HCEC 1CT (cell line): ENCODE data around the gene TNFRSF11A.

Source experiments
- DNase-seq: peaks from one replicate; pipeline ENCODE4 v3.0.0-alpha.2; 2017

The TNFRSF11A gene

GRCh38 chr18:62325806-62326645, 916 bp downstream of the TNFRSF11A start:
- no peak for DNase-seq

DNA sequence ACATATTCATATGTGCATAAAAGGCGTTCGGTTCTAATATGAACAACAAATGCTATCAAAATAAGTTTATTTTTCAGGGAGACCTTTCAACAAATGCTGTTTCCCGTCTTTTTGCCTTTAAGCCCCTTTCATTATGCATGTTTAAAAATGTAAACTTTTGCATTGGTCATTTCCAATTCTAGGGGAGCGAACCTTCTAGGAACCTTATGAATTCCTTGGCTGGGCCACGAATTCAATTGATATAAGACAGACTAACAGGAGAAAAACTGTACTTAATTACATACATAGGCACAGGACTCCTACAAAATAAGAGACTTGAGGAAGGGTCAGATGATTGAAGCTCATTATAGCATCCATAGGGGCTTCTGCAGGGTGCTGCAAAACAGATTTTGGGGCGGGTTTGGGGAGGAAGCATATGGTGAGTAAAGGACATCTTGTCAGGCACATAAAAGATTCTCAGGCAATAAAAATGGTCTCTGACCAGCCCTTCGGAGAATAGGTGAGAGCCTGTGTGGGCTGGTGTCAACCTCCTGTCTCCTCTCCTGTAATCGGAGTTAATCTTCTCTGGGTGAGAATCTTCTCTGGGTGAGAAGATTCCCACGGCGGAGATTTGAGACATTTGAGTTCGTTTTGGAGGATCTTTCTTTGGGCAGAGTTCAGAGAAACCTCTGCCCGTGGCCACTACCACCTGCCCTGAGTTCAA, 1.7 kb downstream of the TNFRSF11A start:
- no peak for DNase-seq

GRCh38 chr18:62327977-62328376, 2.9 kb downstream of the TNFRSF11A start:
- no peak for DNase-seq

DNA sequence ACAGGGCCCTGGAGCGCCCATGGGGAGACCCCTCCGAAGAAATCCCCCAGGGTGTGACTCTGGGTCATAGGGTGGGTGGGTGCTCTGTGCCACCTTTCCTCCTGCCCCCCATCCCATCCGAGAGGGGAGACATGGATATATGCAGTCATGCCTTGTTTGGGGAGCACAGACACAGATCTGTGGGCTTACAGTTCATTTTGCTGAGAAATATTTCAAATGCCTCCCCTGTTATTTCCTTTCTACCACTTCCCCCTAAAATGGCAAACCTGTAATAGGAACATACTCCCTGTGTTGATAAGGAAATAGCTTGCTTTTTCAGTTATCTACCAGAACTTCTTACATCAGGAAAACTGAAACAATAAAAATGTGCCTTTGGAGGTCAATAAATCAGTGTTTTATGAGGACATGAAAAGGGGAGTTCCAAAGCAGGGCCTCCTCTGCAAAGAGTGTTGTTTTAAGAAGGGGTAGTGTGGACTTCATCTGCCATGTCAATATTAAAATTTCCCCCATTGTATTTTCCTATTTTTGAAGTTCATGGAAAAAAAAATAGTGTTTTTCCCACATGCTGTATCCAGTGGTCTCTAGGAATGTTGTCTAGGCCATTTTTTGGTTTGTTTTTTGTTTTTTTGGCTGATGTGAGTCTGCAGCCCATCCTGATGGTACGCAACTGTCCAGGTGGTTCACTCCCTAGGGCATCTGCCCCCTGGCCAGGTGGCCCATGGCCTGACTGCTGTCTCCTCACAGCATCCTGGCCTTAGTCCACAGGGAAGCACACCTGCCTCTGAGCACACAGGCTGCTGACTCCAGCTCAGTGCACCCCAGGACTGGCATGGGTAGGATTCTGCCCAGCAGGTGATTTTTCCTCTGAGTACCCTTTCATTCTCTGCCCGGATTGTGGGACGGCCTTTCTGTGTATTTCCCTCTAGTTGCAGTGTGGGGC, 3.7 kb downstream of the TNFRSF11A start:
- DNase-seq: no peak

DNA sequence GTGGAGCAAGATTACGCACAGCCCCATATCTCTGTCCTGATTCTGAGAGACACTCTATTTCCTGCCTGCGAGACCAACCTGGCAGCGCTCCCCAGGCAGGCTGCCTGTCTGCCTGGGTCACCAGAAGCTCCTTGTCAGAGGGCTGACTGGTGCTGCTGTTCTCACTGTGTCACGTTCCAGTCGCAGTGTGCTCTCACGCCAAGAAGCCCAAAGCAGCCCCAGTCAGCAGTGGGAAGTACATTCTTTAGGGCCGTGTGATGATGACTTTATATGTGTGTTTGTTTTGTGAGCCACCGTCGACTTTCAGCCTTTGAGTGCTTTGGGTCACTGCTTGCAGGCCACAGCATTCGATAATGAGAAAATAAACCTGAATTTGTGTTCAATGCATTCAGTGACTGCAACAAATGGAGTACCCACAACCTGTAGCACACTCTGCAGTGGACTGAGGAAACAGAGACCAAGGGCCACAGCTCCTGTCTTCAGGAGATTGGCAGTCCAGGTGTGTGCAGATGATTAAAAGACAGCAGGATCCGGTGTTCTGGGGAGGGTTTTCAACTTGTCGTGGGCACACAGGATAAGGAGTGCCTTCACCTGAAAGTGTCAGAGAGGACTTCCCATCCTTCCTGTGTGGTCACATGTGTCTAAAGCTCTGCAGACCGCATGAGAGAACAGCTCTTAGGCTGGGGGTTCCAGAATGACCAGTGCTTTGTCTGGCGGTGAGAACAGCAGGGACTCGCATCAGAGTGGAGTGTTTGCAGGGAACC, 4.8 kb downstream of the TNFRSF11A start:
- DNase-seq: no peak

DNA sequence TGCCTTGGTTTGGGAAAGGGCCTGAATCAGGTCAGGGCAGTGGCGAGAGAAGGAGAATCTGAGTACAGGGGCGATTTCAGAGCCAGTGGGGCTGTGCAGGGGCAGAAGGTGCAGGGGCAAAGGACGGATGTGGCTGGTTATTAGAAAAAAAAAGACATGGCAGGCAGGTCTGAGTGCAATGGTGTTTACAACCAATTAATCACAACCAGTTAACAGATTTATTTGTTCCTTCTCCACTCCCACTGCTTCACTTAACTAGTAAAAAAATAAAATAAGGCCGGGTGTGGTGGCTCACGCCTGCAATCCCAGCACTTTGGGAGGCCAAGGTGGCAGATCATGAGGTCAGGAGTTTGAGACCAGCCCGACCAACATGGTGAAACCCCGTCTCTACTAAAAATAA, 5.5 kb downstream of the TNFRSF11A start:
- no peak for DNase-seq

DNA sequence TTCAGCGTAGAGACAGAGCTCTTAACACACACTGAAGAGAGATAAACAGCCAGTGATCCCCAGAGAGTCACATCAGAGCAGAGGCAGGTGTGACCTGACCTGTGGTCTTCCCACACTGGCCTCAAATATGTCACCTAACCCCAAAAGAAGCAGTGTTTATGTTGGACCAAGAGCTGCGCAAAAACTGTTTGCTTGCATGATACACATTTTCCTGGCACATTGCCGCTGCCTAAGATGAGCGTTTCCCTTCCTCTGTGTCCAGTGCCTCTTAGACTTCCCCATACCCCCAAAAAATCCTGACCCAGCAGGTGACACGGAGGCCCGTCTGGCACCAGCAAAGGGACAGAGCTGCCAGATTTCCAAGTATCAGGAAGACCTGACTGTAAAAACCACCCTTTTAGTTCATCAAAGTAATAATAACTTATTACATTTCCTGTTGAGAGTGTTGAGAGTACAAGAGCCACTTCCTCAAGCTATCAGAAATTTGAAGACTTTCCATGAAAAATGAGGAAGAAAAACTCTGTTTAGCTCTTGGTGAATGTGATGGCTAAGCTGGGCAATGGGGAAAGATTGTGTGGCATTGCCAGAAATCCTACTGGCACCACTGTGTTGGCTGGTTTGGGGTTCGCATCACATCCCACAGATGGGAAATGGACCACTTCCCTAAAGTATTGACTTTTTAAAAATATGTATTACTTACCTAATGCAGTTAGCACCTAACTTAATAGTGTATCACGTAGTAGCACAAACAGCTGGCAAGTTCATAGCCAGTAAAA, 6.7 kb downstream of the TNFRSF11A start:
- no peak for DNase-seq

DNA sequence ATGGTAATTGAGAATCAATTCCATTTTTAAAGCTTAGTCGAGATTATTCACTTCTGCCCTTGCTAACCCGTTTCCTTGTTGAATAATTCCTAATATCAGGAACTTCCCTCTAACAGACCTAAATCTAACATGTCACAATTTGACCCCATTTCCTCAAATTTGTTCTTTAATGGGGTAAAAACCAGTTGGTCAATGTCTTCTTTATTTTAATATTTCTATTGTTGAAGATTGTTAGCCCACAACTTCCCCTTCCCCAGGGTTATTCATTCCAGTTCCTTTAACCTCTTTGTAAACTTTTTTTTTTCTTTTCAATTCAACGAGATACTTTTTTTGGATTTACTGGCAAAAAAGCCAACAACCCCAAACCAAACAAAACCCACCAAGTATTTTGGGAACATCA, 7.3 kb downstream of the TNFRSF11A start:
- DNase-seq: no peak

- no peak for DNase-seq
Observed at GRCh38 chr18:62332964-62333695, 8.0 kb downstream of the TNFRSF11A start.

DNA sequence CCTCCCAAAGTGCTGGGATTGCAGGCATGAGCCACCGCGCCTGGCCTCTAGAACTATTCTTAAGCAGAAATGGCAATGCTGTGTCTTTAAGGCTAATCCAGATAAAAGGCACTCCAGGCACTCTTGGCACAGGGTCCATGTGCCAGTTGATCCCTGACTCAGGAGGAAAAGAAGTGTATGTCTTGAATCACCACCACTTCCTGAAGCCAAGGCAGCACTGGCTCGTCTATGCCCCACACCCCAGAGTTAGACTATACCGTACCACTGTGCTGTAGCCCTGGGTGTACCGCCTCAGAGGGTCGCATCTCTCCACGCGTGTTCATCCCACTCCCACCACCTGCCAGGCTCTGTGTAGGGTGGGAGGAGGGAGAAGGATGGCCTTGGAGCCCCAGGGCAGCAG, 9.0 kb downstream of the TNFRSF11A start:
- DNase-seq: peak; percentile 36

GRCh38 chr18:62335494-62335893, 10.4 kb downstream of the TNFRSF11A start:
- no peak for DNase-seq

DNA sequence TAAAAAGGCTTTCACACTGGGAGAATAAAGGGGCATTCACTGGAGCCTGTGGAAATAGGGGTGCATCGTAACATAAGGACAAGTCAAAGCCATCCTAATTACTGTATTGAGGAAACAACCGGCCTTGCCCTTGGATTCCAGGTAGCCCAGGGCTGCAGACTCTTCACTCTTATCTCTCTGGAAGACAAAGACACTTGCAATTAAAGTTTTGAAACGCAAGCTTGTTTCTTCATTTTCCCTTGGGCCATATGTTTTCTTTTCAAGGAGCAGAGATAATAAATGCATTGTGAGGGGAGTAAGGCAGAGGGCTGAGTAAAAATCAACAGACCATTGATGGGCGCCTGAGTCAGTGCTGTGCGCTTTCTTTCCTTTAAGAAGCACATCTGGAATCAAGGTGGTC, 11.5 kb downstream of the TNFRSF11A start:
- DNase-seq: no peak

DNA sequence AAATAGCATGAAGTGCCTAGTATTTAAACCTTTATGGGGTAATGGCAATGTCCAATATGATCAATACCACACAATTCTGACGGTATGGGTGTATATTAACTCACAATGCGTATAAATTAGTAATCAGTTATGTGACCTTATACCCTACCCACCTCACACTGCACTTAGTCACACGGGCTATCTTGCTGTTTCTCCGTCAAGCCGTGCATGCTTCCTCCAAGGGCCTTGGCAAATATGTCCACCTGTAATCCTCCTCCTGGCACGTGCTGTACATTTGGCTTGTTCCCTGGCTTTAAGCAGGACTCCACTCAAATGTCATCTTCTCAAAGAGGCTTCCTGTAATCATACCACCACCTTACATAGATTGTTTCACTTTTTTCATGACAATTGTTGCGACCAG, 12.2 kb downstream of the TNFRSF11A start:
- no peak for DNase-seq

DNA sequence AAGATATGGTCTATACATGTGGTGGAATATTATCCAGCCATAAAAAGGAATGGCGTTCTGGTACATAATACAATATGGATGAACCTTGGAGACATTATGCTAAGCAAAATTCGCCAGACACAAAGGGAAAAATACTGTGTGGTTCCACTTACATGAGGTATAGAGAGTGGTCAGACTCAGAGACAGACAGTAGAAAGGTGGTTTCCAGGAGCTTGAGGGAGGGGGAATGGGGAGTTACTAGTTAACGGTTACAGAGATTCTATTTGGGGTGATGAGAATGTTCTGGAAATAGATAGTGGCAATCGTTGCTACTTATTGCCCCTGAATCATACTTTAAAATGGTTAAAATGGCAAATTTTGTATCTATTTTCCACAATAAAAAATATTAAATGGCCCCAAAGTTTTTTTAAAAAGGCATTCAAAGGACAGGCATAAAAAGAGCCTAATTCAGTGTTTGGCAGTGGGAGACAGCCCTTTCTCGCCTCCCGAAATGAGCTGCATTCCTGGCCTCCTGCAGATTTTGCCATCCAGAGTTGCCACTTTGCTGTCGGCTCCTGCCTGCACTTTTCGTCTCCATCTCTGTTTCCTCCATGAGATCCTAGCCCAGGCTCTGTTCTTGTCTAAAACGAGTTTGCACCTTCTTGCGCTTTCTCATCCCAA, 13.5 kb downstream of the TNFRSF11A start:
- no peak for DNase-seq

- peak; percentile 64 for DNase-seq
Observed at GRCh38 chr18:62339106-62339988, 14.2 kb downstream of the TNFRSF11A start.

DNA sequence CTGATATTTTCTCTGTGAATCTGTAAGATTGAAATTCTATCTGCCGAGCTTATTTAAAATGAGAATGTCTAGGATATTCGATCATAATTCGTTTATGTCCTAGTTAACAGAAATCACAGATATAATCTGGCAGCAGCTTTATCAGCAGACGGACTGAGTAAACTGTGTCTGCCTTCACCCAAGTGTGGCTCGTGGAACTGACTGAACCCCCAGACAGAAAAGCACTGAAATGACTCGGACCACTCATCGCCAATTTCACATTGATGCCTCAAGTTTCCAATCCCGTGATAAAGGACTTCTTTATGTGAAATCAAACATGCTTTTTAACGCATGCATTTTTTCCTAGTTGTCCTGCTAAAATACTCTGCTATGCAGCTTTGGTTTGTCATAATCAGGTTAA, 15.9 kb downstream of the TNFRSF11A start:
- no peak for DNase-seq

GRCh38 chr18:62341473-62341872, 16.4 kb downstream of the TNFRSF11A start:
- DNase-seq: no peak

DNA sequence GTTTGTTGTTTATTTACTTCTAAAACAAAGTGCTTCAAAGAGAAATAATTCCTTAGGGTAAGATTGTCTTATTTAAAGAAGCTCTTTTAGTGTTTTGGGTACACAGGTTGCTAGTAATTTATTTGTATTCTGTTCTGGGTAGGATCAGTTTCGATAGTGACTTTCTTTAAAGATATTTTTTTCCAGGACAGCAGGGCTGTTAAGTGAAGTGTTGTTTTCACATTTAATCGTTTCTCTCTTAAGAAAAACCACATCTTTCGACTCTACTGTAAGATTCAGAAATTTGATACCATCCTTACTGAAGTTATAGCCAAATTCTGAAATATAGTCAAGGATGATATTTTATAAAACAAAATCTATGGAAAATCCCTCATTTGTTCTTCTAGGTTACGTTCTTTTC, 17.8 kb downstream of the TNFRSF11A start:
- no peak for DNase-seq

GRCh38 chr18:62343316-62343715, 18.2 kb downstream of the TNFRSF11A start:
- DNase-seq: no peak
